Gastroesophageal sphincter (tissue), 4 donors: ENCODE data around the gene PPP1R3E. TPM values are rescaled to one million over a fixed set of nuclear protein-coding genes. Genes with fewer than 3 reads are reported as not detected.

Source experiments
- ATAC-seq: fragments of 150-250 bp; one replicate; pipeline ENCODE4 v1.9.1; 2016; ENCODE audit warnings: mild to moderate bottlenecking, moderate library complexity
- H3K27ac ChIP-seq, 4 donors: fragments of 200-600 bp; sonication (generic) in 3 of 4; 1 replicate in 3 of 4; 2 replicates in 1 of 4; pipeline ENCODE4 v1.5.1; 2016 to 2019
- H3K27me3 ChIP-seq: fragments of 200-600 bp; sonication (generic); one replicate; pipeline ENCODE4 v1.5.1; 2019
- H3K36me3 ChIP-seq, 2 donors: fragments of 200-600 bp; sonication (generic); one replicate each; pipeline ENCODE4 v1.5.1; 2019; ENCODE audit warnings: control low read depth in 1 of 2
- H3K4me1 ChIP-seq, 3 donors: fragments of 200-600 bp; sonication (generic); 1 replicate in 2 of 3; 2 replicates in 1 of 3; pipeline ENCODE4 v1.5.1; 2016 to 2019; ENCODE audit warnings: control low read depth in 2 of 3
- H3K4me3 ChIP-seq, 2 donors: fragments of 200-600 bp; sonication (generic); one replicate each; pipeline ENCODE4 v1.5.1; 2019; ENCODE audit warnings: mild to moderate bottlenecking in 1 of 2, moderate library complexity in 1 of 2
- H3K9me3 ChIP-seq, 3 donors: fragments of 200-600 bp; sonication (generic); one replicate each; pipeline ENCODE4 v1.5.1; 2017 to 2019; ENCODE audit warnings: control low read depth in 2 of 3
- CTCF ChIP-seq, 4 experiments: fragments of 200-600 bp in 2 of 4; fragments of 450-650 bp in 2 of 4; sonication (generic) in 1 of 4; IDR thresholded peaks; one replicate each; pipeline ENCODE4 v1.5.1; 2017 to 2019; ENCODE audit warnings: antibody characterized with exemption in 4 of 4, mild to moderate bottlenecking in 2 of 4, moderate library complexity in 2 of 4
- EP300 ChIP-seq: sonication (generic); formaldehyde crosslinking; IDR thresholded peaks from one replicate; pipeline ENCODE4 v1.6.1; 2017; ENCODE audit warnings: antibody characterized with exemption, mild to moderate bottlenecking
- POLR2A ChIP-seq, 2 donors: fragments of 450-650 bp; IDR thresholded peaks; one replicate each; pipeline ENCODE4 v1.6.1; 2017; ENCODE audit warnings: antibody characterized with exemption in 2 of 2, mild to moderate bottlenecking in 2 of 2, moderate library complexity in 1 of 2
- POLR2AphosphoS5 ChIP-seq: sonication (generic); formaldehyde crosslinking; IDR thresholded peaks from one replicate; pipeline ENCODE4 v1.6.1; 2017; ENCODE audit warnings: antibody characterized with exemption
- WGBS, 2 donors: methylation state at CpG; one replicate each; pipeline ENCODE4 v1.1.5; 2018; ENCODE audit warnings: low coverage in 1 of 2; 5-methylcytosine and 5-hydroxymethylcytosine counted together
- total RNA-seq, 4 donors: library from RNA; depleted of rRNA; stranded (reverse); fragments of >200 nt; gene quantifications; one replicate each; pipeline ENCODE4 v1.1.0, GENCODE V29; 2016

PPP1R3E gene
- total RNA-seq, 4 donors from 2014 or later, result 4.4 to 14.0 (median 7.2) TPM

- peak; percentile 2 for ATAC-seq
- H3K4me3 ChIP-seq, result peak overlapping the region; percentile 90 to 98
- peak overlapping the region; percentile 91 to 99 (median 98) for H3K27ac ChIP-seq
- no peaks in the 10 kb centered on the region for H3K27me3 ChIP-seq
- no peaks in the 10 kb centered on the region for H3K9me3 ChIP-seq
- peaks cover 4 to 31% (median 11%) of the 10 kb centered on the region in 3 donors for H3K4me1 ChIP-seq
- 0 to 1% methylated on average over 14 to 24 of the region's 64 CpGs for WGBS, 2 donors
- TF ChIP-seq CTCF (IDR thresholded peaks at IDR 0.05), result peak in 1 of 4 experiments; percentile 21
- TF ChIP-seq EP300, result no peak
- H3K36me3 ChIP-seq, result peaks cover 4 to 37% of the 10 kb centered on the region in 2 donors
Measured at GRCh38 chr14:23321572-23322547, 19.2 kb upstream of the PPP1R3E start.

- Histone ChIP-seq H3K9me3 (no peaks in the 10 kb centered on the region), H3K27ac (peak within 1 kb of the TSS; percentile 91 to 99 (median 98)), H3K27me3 (no peaks in the 10 kb centered on the region), H3K4me3 (peak within 1 kb of the TSS; percentile 90 to 98), H3K36me3 (peaks cover 4 to 38% of the 10 kb centered on the region in 2 donors), H3K4me1 (peaks cover 4 to 31% (median 11%) of the 10 kb centered on the region in 3 donors)
- TF ChIP-seq CTCF (IDR thresholded peaks at IDR 0.05) (no peak), EP300 (no peak), POLR2A (IDR thresholded peaks at IDR 0.05) (peak; percentile 6 to 64), POLR2AphosphoS5 (peak; percentile 86)
- 7 to 100% methylated on average over 1 to 15 of the region's 63 CpGs for WGBS, 2 donors
- ATAC-seq, result peak; percentile 95
Measured at GRCh38 chr14:23320584-23321571, 18.2 kb upstream of the PPP1R3E start, which contains the start of gene PABPN1. PABPN1 (plus strand) TSS chr14:23321457; CDS start chr14:23321470, 13 bp downstream.

- H3K27me3 ChIP-seq, result no peaks in the 10 kb centered on the region
- TF ChIP-seq EP300, result no peak
- no peak for TF ChIP-seq POLR2A (IDR thresholded peaks at IDR 0.05)
- 83 to 85% methylated on average over 11 to 12 of the region's 17 CpGs for WGBS, 2 donors
- H3K27ac ChIP-seq, result peak overlapping the region; percentile 84 to 98 (median 94)
- peak overlapping the region; percentile 25 to 98 for H3K4me3 ChIP-seq
- no peaks in the 10 kb centered on the region for H3K9me3 ChIP-seq
- H3K36me3 ChIP-seq, result peaks cover 4 to 29% of the 10 kb centered on the region in 2 donors
- ATAC-seq, result no peak
- H3K4me1 ChIP-seq, result peaks cover 4 to 31% (median 11%) of the 10 kb centered on the region in 3 donors
Measured at GRCh38 chr14:23319746-23320583, 17.3 kb upstream of the PPP1R3E start.

GRCh38 chr14:23316300-23316699 lies 13.6 kb upstream of the PPP1R3E start:
- Histone ChIP-seq H3K4me1 (peaks cover 0 to 9% (median 0%) of the 10 kb centered on the region in 3 donors), H3K36me3 (peaks cover 0 to 19% of the 10 kb centered on the region in 2 donors), H3K4me3 (no peak overlapping the region), H3K27ac (no peak overlapping the region), H3K9me3 (no peaks in the 10 kb centered on the region), H3K27me3 (no peaks in the 10 kb centered on the region)
- 81 to 92% methylated on average over 5 of the region's 5 CpGs for WGBS, 2 donors
- no peak for TF ChIP-seq POLR2A (IDR thresholded peaks at IDR 0.05)
- no peak for TF ChIP-seq EP300
- TF ChIP-seq CTCF (IDR thresholded peaks at IDR 0.05), result no peak
- no peak for TF ChIP-seq POLR2AphosphoS5
- no peak for ATAC-seq
